Mesenchymal stem cell (in vitro differentiated cells and primary cell): Measurements from ENCODE around the gene CLMN.

Source experiments
- DNase-seq: peaks from one replicate; pipeline ENCODE4 v3.0.0-alpha.2; 2013
- H2AFZ ChIP-seq: one replicate; pipeline ENCODE4 v1.6.1; 2013; ENCODE audit warnings: low read depth, mild to moderate bottlenecking, control low read depth, inconsistent platforms, low read length, moderate library complexity
- H2AK5ac ChIP-seq: 2 replicates; pipeline ENCODE4 v1.6.1; 2013; ENCODE audit warnings: low read length, moderate library complexity, mild to moderate bottlenecking, inconsistent platforms; ENCODE audit not compliant: severe bottlenecking
- H2BK120ac ChIP-seq: one replicate; pipeline ENCODE4 v1.6.1; 2013; ENCODE audit warnings: low read depth, mild to moderate bottlenecking, inconsistent platforms, low read length, moderate library complexity
- H2BK12ac ChIP-seq, 2 experiments: one replicate each; pipeline ENCODE4 v1.6.1; 2013; ENCODE audit warnings: inconsistent platforms in 2 of 2, low read length in 2 of 2, mild to moderate bottlenecking in 2 of 2, moderate library complexity in 2 of 2, control low read depth in 1 of 2
- H2BK15ac ChIP-seq: one replicate; pipeline ENCODE4 v1.6.1; 2013; ENCODE audit warnings: mild to moderate bottlenecking, low read depth, inconsistent platforms; ENCODE audit not compliant: poor library complexity, severe bottlenecking
- H2BK5ac ChIP-seq: 2 replicates; pipeline ENCODE4 v1.6.1; 2013; ENCODE audit warnings: low read depth, mild to moderate bottlenecking, low read length, control low read depth, inconsistent platforms; ENCODE audit not compliant: poor library complexity, severe bottlenecking
- H3K14ac ChIP-seq, 2 experiments: one replicate each; pipeline ENCODE4 v1.6.1; 2013; ENCODE audit warnings: inconsistent platforms in 2 of 2, low read length in 2 of 2, control low read depth in 1 of 2, mild to moderate bottlenecking in 1 of 2, moderate library complexity in 1 of 2
- H3K18ac ChIP-seq, 2 experiments: one replicate each; pipeline ENCODE4 v1.6.1; 2013; ENCODE audit warnings: inconsistent platforms in 2 of 2, low read length in 2 of 2, control low read depth in 1 of 2, low read depth in 1 of 2, mild to moderate bottlenecking in 1 of 2
- H3K23ac ChIP-seq, 2 experiments: one replicate each; pipeline ENCODE4 v1.6.1; 2013; ENCODE audit warnings: inconsistent platforms in 2 of 2, low read length in 2 of 2, mild to moderate bottlenecking in 2 of 2, moderate library complexity in 2 of 2, control low read depth in 1 of 2
- H3K27ac ChIP-seq: 2 replicates; pipeline ENCODE4 v1.5.1; 2013; ENCODE audit warnings: mild to moderate bottlenecking, moderate library complexity, low read length, control low read depth, inconsistent platforms; ENCODE audit not compliant: poor library complexity, severe bottlenecking
- H3K27me3 ChIP-seq, 2 experiments: 2 replicates each; pipeline versions ENCODE4 v1.6.1 to v1.7.0; 2013; ENCODE audit warnings: low read length in 2 of 2, mild to moderate bottlenecking in 2 of 2, moderate library complexity in 2 of 2, control low read depth in 1 of 2, inconsistent platforms in 1 of 2; ENCODE audit not compliant: control insufficient read depth in 1 of 2, insufficient read depth in 1 of 2
- H3K36me3 ChIP-seq, 2 experiments: 2 replicates each; pipeline versions ENCODE4 v1.6.1 to v1.7.0; 2013; ENCODE audit warnings: low read length in 2 of 2, control low read depth in 1 of 2, inconsistent platforms in 1 of 2, low read depth in 1 of 2, mild to moderate bottlenecking in 1 of 2; ENCODE audit not compliant: insufficient read depth in 2 of 2, control insufficient read depth in 1 of 2
- H3K4ac ChIP-seq, 2 experiments: one replicate each; pipeline ENCODE4 v1.6.1; 2013; ENCODE audit warnings: inconsistent platforms in 2 of 2, low read length in 2 of 2, mild to moderate bottlenecking in 2 of 2, moderate library complexity in 2 of 2, control low read depth in 1 of 2, low read depth in 1 of 2
- H3K4me1 ChIP-seq: 2 replicates; pipeline ENCODE4 v1.6.1; 2013; ENCODE audit warnings: low read depth, low read length, control low read depth; ENCODE audit not compliant: control insufficient read depth, insufficient read depth
- H3K4me2 ChIP-seq: 2 replicates; pipeline ENCODE4 v1.6.1; 2013; ENCODE audit warnings: low read length, mild to moderate bottlenecking, inconsistent platforms; ENCODE audit not compliant: poor library complexity, severe bottlenecking
- H3K4me3 ChIP-seq, 2 experiments: 2 replicates each; pipeline versions ENCODE4 v1.5.1 to v1.7.0; 2013; ENCODE audit warnings: low read length in 2 of 2, mild to moderate bottlenecking in 2 of 2, control low read depth in 1 of 2, low read depth in 1 of 2; ENCODE audit not compliant: insufficient read depth in 1 of 2
- H3K79me1 ChIP-seq: replicated peaks from 2 replicates; pipeline ENCODE4 v1.6.1; 2013; ENCODE audit warnings: mild to moderate bottlenecking, control low read depth, low read length, inconsistent platforms; ENCODE audit not compliant: poor library complexity, severe bottlenecking
- H3K9ac ChIP-seq: 2 replicates; pipeline ENCODE4 v1.7.0; 2013; ENCODE audit warnings: mild to moderate bottlenecking, low read length, moderate library complexity
- H3K9me3 ChIP-seq: 2 replicates; pipeline ENCODE4 v1.7.0; 2013; ENCODE audit warnings: mild to moderate bottlenecking, low read length; ENCODE audit not compliant: control insufficient read depth
- H4K8ac ChIP-seq: one replicate; pipeline ENCODE4 v1.6.1; 2013; ENCODE audit warnings: inconsistent platforms, mild to moderate bottlenecking, low read length, moderate library complexity
- H4K91ac ChIP-seq: one replicate; pipeline ENCODE4 v1.6.1; 2013; ENCODE audit warnings: mild to moderate bottlenecking, low read length, inconsistent platforms
- WGBS: methylation state at CpG from one replicate; pipeline ENCODE4 v1.1.7; 2013; ENCODE audit warnings: mixed read lengths; 5-methylcytosine and 5-hydroxymethylcytosine counted together

Gene CLMN

DNA sequence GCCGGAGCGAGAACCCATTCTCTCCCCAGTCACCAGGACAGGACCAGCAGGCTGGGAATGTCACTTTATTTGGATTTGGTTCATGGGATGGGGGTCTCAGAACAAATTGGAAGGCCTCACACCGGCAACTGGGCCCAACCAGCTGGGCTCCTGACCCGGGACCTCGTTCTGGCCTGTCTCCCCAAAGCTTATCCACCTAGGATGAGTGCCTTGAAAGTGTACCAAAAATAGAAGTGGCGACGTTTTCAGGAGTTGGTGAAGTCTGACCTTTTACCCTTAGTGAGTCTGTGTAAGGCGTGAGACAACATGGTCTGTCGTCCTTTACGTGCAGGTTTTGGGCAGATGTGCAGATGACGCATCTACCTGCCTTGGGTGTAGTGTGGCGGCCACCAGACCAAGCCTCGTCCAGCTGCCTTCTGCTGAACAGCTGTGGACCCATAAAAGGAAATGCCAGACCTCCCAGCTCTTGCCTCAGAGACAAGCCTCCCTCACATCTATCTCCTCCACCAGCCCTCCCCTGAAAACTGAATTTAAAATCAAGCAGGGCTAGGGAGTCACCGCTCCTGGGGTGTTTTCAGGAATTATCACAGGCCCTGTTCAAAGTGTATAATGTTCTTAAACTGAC, 36.6 kb upstream of the CLMN start:
- no peak overlapping the region for H3K9ac ChIP-seq
- H3K9me3 ChIP-seq = peaks cover 13% of the 10 kb centered on the region
- no peak overlapping the region for H3K4me3 ChIP-seq
- no peak overlapping the region for H2BK12ac ChIP-seq
- no peak overlapping the region for H3K27ac ChIP-seq
- H3K18ac ChIP-seq = no peak overlapping the region
- no peaks in the 10 kb centered on the region for H3K36me3 ChIP-seq
- no peak overlapping the region for H3K14ac ChIP-seq
- H4K8ac ChIP-seq = no peak overlapping the region
- peaks cover 2 to 12% of the 10 kb centered on the region in 2 experiments for H3K27me3 ChIP-seq
- no peak for DNase-seq
- no peak overlapping the region for H2BK120ac ChIP-seq
- no peak overlapping the region for H3K4me2 ChIP-seq
- no peaks in the 10 kb centered on the region for H3K79me1 ChIP-seq
- H3K4ac ChIP-seq = no peak overlapping the region
- no peak overlapping the region for H4K91ac ChIP-seq
- no peak overlapping the region for H2BK5ac ChIP-seq
- H2BK15ac ChIP-seq = no peak overlapping the region
- peaks cover 5% of the 10 kb centered on the region for H3K4me1 ChIP-seq
- H3K23ac ChIP-seq = no peak overlapping the region
- H2AK5ac ChIP-seq = no peak overlapping the region
- 77% methylated on average over 13 of the region's 14 CpGs for WGBS
- no peak overlapping the region for H2AFZ ChIP-seq

- no peak overlapping the region for H3K4me3 ChIP-seq
- H2BK12ac ChIP-seq = no peak overlapping the region
- H3K4me2 ChIP-seq = no peak overlapping the region
- H3K9me3 ChIP-seq = peaks cover 13% of the 10 kb centered on the region
- H2BK15ac ChIP-seq = no peak overlapping the region
- H3K27me3 ChIP-seq = peaks cover 0 to 3% of the 10 kb centered on the region in 2 experiments
- no peak overlapping the region for H3K23ac ChIP-seq
- no peak overlapping the region for H4K8ac ChIP-seq
- DNase-seq = no peak
- H2BK120ac ChIP-seq = no peak overlapping the region
- no peak overlapping the region for H4K91ac ChIP-seq
- H3K36me3 ChIP-seq = no peaks in the 10 kb centered on the region
- peaks cover 3% of the 10 kb centered on the region for H3K4me1 ChIP-seq
- no peak overlapping the region for H2BK5ac ChIP-seq
- H3K4ac ChIP-seq = no peak overlapping the region
- 67% methylated on average over 3 of the region's 3 CpGs for WGBS
- H3K79me1 ChIP-seq = no peaks in the 10 kb centered on the region
- H3K9ac ChIP-seq = no peak overlapping the region
- H3K27ac ChIP-seq = no peak overlapping the region
- no peak overlapping the region for H2AK5ac ChIP-seq
- H3K18ac ChIP-seq = no peak overlapping the region
- H2AFZ ChIP-seq = no peak overlapping the region
- no peak overlapping the region for H3K14ac ChIP-seq
These were observed 35.7 kb upstream of the CLMN start for GRCh38 chr14:95355422-95355821.

DNA sequence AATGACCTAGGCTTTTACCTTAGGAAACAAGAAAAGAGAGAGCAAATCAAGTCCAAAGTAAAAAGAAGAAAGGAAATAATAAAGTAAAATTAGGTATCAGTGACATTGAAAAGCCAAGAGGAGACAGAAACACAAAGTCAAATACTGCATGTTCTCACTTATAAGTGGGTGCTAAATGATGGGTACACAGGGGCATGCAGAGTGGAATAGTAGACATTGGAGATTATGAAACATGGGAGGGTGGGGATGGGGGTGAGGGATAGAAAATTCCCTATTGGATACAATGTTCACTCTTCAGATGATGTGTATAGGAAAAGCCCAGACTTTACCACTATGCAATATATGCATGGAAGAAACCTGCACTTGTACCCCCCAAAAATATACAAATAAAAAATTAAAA, 35.1 kb upstream of the CLMN start:
- Histone ChIP-seq H3K4me1 (no peaks in the 10 kb centered on the region), H3K14ac (no peak overlapping the region), H3K79me1 (no peaks in the 10 kb centered on the region), H3K36me3 (no peaks in the 10 kb centered on the region), H3K4ac (no peak overlapping the region), H3K9me3 (peaks cover 13% of the 10 kb centered on the region), H3K23ac (no peak overlapping the region), H2BK5ac (no peak overlapping the region), H3K9ac (no peak overlapping the region), H2AFZ (no peak overlapping the region), H2BK15ac (no peak overlapping the region), H3K27me3 (peaks cover 0 to 5% of the 10 kb centered on the region in 2 experiments), H2AK5ac (no peak overlapping the region), H2BK120ac (no peak overlapping the region), H2BK12ac (no peak overlapping the region), H3K4me3 (no peak overlapping the region), H3K18ac (no peak overlapping the region), H3K4me2 (no peak overlapping the region), H4K8ac (no peak overlapping the region), H4K91ac (no peak overlapping the region), H3K27ac (no peak overlapping the region)
- DNase-seq = no peak

DNA sequence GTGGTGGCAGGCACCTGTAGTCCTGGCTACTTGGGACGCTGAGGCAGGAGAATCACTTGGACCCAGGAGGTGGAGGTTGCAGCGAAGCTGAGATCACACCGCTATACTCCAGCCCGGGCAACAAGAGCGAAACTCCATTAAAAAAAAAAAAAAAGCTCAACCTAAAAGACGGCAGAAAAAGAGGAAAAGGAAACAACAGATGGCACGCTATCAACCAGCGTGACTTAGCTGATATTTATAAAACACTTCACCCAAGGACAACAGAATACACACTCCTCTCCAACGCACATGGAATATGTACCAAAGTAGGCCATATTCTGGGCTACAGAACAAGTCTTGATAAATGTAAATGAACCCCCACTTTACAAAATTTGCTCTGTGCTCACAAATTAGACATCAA, 34.0 kb upstream of the CLMN start:
- no peak overlapping the region for H2BK12ac ChIP-seq
- no peak overlapping the region for H3K14ac ChIP-seq
- H2AFZ ChIP-seq = no peak overlapping the region
- H3K4ac ChIP-seq = no peak overlapping the region
- H3K27me3 ChIP-seq = peaks cover 0 to 11% of the 10 kb centered on the region in 2 experiments
- H2BK5ac ChIP-seq = no peak overlapping the region
- no peak overlapping the region for H3K23ac ChIP-seq
- H3K9me3 ChIP-seq = peaks cover 13% of the 10 kb centered on the region
- no peaks in the 10 kb centered on the region for H3K4me1 ChIP-seq
- H2AK5ac ChIP-seq = no peak overlapping the region
- no peaks in the 10 kb centered on the region for H3K36me3 ChIP-seq
- no peak for DNase-seq
- H3K27ac ChIP-seq = no peak overlapping the region
- no peak overlapping the region for H3K4me2 ChIP-seq
- no peaks in the 10 kb centered on the region for H3K79me1 ChIP-seq
- no peak overlapping the region for H4K8ac ChIP-seq
- H3K4me3 ChIP-seq = no peak overlapping the region
- WGBS = 88% methylated on average over 7 of the region's 9 CpGs
- no peak overlapping the region for H3K18ac ChIP-seq
- no peak overlapping the region for H3K9ac ChIP-seq
- H2BK120ac ChIP-seq = no peak overlapping the region
- no peak overlapping the region for H4K91ac ChIP-seq
- H2BK15ac ChIP-seq = no peak overlapping the region
